Body of pancreas (tissue), 4 donors: ENCODE measurements around the gene MED12L. TPM values are rescaled to one million over a fixed set of nuclear protein-coding genes. Genes with fewer than 3 reads are reported as not detected.

Source experiments
- ATAC-seq: fragments of 150-250 bp; one replicate; pipeline ENCODE4 v1.9.1; 2016
- DNase-seq, 4 donors: peaks; one replicate each; pipeline ENCODE4 v3.0.0-alpha.2; 2019
- H3K27ac ChIP-seq, 4 donors: fragments of 200-600 bp; sonication (generic); 1 replicate in 3 of 4; 2 replicates in 1 of 4; pipeline versions ENCODE4 v1.5.1 to v1.6.1; 2016 to 2019; ENCODE audit warnings: mild to moderate bottlenecking in 1 of 4, mixed read lengths in 1 of 4, moderate library complexity in 1 of 4
- H3K27me3 ChIP-seq, 2 donors: fragments of 200-600 bp; sonication (generic); one replicate each; pipeline ENCODE4 v1.6.0; 2016; ENCODE audit warnings: mild to moderate bottlenecking in 1 of 2
- H3K36me3 ChIP-seq, 2 donors: fragments of 200-600 bp; sonication (generic); replicated peaks in 1 of 2; 2 replicates each; pipeline ENCODE4 v1.5.1; 2016; ENCODE audit warnings: low read depth in 2 of 2; ENCODE audit not compliant: insufficient read depth in 1 of 2
- H3K4me1 ChIP-seq: fragments of 200-600 bp; sonication (generic); one replicate; pipeline ENCODE4 v1.6.0; 2016
- H3K4me3 ChIP-seq, 2 donors: fragments of 200-600 bp; sonication (generic); 1 replicate in 1 of 2; 2 replicates in 1 of 2; pipeline ENCODE4 v1.5.1; 2016 to 2019
- H3K9me3 ChIP-seq, 3 donors: fragments of 200-600 bp; sonication (generic); 1 replicate in 2 of 3; 2 replicates in 1 of 3; pipeline ENCODE4 v1.5.1; 2016
- CTCF ChIP-seq, 7 experiments: fragments of 450-650 bp in 4 of 7; fragments of 200-600 bp in 3 of 7; sonication (generic) in 3 of 7; IDR thresholded peaks; one replicate each; pipeline ENCODE4 v1.5.1; 2016 to 2019; ENCODE audit warnings: antibody characterized with exemption in 7 of 7
- POLR2A ChIP-seq, 3 donors: fragments of 450-650 bp; IDR thresholded peaks; one replicate each; pipeline ENCODE4 v1.6.1; 2016; ENCODE audit warnings: antibody characterized with exemption in 3 of 3, mild to moderate bottlenecking in 2 of 3
- WGBS, 2 donors: methylation state at CpG; one replicate each; pipeline ENCODE4 v1.1.5; 2017; 5-methylcytosine and 5-hydroxymethylcytosine counted together
- intact Hi-C: fragments of 100-400 bp; cut with DNase I; formaldehyde crosslinking; loops from one replicate; pipeline ENCODE4 v1.15.1; 2023
- total RNA-seq, 2 donors: library from RNA; depleted of rRNA; stranded (reverse); fragments of >200 nt; gene quantifications; one replicate each; pipeline ENCODE4 v1.1.0, GENCODE V29; 2016

Gene MED12L
- total RNA-seq, 2 donors from 2014 or later = 0.33 to 0.78 TPM

- WGBS, 2 donors = 79 to 89% methylated on average over 11 of the region's 11 CpGs
- TF ChIP-seq CTCF (IDR thresholded peaks at IDR 0.05) (no peak), POLR2A (IDR thresholded peaks at IDR 0.05) (no peak)
- H3K4me1 ChIP-seq = no peaks in the 10 kb centered on the region
- DNase-seq (no peak), ATAC-seq (no peak)
- H3K27me3 ChIP-seq = no peaks in the 10 kb centered on the region
- no peaks in the 10 kb centered on the region for H3K36me3 ChIP-seq
- intact Hi-C loops = loop anchor here (5.0 kb wide), 1 partner anchor 36 kb away; no protein-coding TSS in a partner anchor
- no peak overlapping the region for H3K4me3 ChIP-seq
- H3K27ac ChIP-seq = no peak overlapping the region
- H3K9me3 ChIP-seq = no peaks in the 10 kb centered on the region
Observed at GRCh38 chr3:151268267-151269235, 183.1 kb downstream of the MED12L start.

- DNase-seq (no peak), ATAC-seq (no peak)
- Histone ChIP-seq H3K36me3 (no peaks in the 10 kb centered on the region), H3K27ac (no peak overlapping the region), H3K4me1 (no peaks in the 10 kb centered on the region), H3K9me3 (no peaks in the 10 kb centered on the region), H3K4me3 (no peak overlapping the region), H3K27me3 (no peaks in the 10 kb centered on the region)
- no peak for TF ChIP-seq POLR2A (IDR thresholded peaks at IDR 0.05)
- TF ChIP-seq CTCF (IDR thresholded peaks at IDR 0.05) = no peak
- intact Hi-C loops = loop anchor here (5.0 kb wide), 1 partner anchor 37 kb away; no protein-coding TSS in a partner anchor
- 62 to 63% methylated on average over 5 of the region's 5 CpGs for WGBS, 2 donors
Observed at GRCh38 chr3:151269631-151270030, 184.2 kb downstream of the MED12L start.

- no peaks in the 10 kb centered on the region for H3K36me3 ChIP-seq
- TF ChIP-seq CTCF (IDR thresholded peaks at IDR 0.05) (no peak), POLR2A (IDR thresholded peaks at IDR 0.05) (no peak)
- ATAC-seq (no peak), DNase-seq (no peak)
- WGBS, 2 donors = 62 to 79% methylated on average over 5 of the region's 5 CpGs
- H3K9me3 ChIP-seq = no peaks in the 10 kb centered on the region
- no peaks in the 10 kb centered on the region for H3K27me3 ChIP-seq
- H3K4me3 ChIP-seq = no peak overlapping the region
- H3K27ac ChIP-seq = no peak overlapping the region
- H3K4me1 ChIP-seq = no peaks in the 10 kb centered on the region
- intact Hi-C loops = no loop called here
Observed at GRCh38 chr3:151275091-151275490, 189.6 kb downstream of the MED12L start.

GRCh38 chr3:151276038-151276686, 190.7 kb downstream of the MED12L start:
- WGBS, 2 donors = 71 to 77% methylated on average over 2 of the region's 2 CpGs
- no peak for ATAC-seq
- no peak for DNase-seq
- no peaks in the 10 kb centered on the region for H3K9me3 ChIP-seq
- H3K4me1 ChIP-seq = no peaks in the 10 kb centered on the region
- no peaks in the 10 kb centered on the region for H3K36me3 ChIP-seq
- TF ChIP-seq CTCF (IDR thresholded peaks at IDR 0.05) = no peak
- no peaks in the 10 kb centered on the region for H3K27me3 ChIP-seq
- H3K4me3 ChIP-seq = no peak overlapping the region
- no peak overlapping the region for H3K27ac ChIP-seq
- intact Hi-C loops = no loop called here
